Ishikawa (cell line): ENCODE data around the gene EZR.

ENCODE experiments used
- CREB1 ChIP-seq: IDR thresholded peaks from 2 replicates; pipeline ENCODE4 v1.6.1; 2012; ENCODE audit warnings: low read depth
- EP300 ChIP-seq: IDR thresholded peaks from 2 replicates; pipeline ENCODE4 v1.6.1; 2012; ENCODE audit warnings: borderline replicate concordance
- TAF1 ChIP-seq: IDR thresholded peaks from 2 replicates; pipeline ENCODE4 v1.6.1; 2012; ENCODE audit warnings: low read depth, mild to moderate bottlenecking
- YY1 ChIP-seq: IDR thresholded peaks from 2 replicates; pipeline ENCODE4 v1.6.1; 2012; ENCODE audit warnings: low read depth
- TF ChIP-seq, protein P1 (sequence below): IDR thresholded peaks from 2 replicates; pipeline ENCODE4 v1.6.1; 2012
- TF ChIP-seq, protein P2 (sequence below): IDR thresholded peaks from 2 replicates; pipeline ENCODE4 v1.6.1; 2012

DNA sequence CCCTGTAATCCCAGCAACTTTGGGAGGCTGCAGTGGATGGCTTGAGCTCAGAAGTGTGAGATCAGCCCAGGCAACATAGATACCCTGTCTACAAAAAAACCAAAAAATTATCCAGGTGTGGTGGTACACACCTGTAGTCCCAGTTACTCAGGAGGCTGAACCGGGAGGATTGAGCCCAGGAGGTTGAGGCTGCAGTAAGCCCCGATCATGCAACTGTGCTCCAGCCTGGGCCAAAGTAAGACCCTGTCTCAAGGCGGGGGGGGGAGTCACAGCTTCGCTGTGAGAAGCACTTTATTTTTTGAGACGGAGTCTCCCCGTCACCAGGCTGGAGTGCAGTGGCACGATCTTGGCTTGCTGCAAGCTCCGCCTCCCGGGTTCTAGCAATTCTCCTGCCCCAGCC is 54.2 kb downstream of the EZR start:
- TF ChIP-seq, protein P1, sequence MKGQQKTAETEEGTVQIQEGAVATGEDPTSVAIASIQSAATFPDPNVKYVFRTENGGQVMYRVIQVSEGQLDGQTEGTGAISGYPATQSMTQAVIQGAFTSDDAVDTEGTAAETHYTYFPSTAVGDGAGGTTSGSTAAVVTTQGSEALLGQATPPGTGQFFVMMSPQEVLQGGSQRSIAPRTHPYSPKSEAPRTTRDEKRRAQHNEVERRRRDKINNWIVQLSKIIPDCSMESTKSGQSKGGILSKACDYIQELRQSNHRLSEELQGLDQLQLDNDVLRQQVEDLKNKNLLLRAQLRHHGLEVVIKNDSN: no peak
- TF ChIP-seq CREB1 (no peak), TAF1 (no peak), YY1 (no peak), EP300 (no peak)
- TF ChIP-seq, protein P2, sequence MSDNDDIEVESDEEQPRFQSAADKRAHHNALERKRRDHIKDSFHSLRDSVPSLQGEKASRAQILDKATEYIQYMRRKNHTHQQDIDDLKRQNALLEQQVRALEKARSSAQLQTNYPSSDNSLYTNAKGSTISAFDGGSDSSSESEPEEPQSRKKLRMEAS: no peak
